22Rv1 (cell line): ENCODE data around the gene LRRC1.

Experiments used
- ZFX ChIP-seq: fragments of 450-650 bp; IDR thresholded peaks from 2 replicates; pipeline ENCODE4 v1.6.1; 2017; ENCODE audit warnings: antibody characterized with exemption, borderline replicate concordance
- TF ChIP-seq, protein P1 (sequence below): fragments of 450-650 bp; IDR thresholded peaks from 2 replicates; pipeline ENCODE4 v1.5.1; 2017; ENCODE audit warnings: mild to moderate bottlenecking

DNA sequence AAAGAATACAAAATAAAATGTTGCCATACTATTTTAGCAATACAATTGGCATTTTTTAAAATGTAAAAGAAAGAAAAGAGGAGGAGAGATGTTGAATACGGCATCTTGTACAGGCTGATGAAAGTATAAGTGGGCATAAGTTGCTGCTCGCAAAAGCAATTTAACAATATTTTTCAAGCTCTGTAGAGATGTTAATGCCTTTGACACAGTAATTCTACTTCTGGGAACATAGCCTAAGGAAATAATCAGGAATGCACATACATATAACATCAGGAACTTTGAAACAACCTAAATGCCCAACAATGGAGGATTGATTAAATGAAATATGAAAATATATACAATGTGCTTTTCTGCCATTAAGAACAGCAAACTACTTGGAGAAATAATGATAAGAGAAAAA is 80.2 kb downstream of the LRRC1 start:
- TF ChIP-seq, protein P1, sequence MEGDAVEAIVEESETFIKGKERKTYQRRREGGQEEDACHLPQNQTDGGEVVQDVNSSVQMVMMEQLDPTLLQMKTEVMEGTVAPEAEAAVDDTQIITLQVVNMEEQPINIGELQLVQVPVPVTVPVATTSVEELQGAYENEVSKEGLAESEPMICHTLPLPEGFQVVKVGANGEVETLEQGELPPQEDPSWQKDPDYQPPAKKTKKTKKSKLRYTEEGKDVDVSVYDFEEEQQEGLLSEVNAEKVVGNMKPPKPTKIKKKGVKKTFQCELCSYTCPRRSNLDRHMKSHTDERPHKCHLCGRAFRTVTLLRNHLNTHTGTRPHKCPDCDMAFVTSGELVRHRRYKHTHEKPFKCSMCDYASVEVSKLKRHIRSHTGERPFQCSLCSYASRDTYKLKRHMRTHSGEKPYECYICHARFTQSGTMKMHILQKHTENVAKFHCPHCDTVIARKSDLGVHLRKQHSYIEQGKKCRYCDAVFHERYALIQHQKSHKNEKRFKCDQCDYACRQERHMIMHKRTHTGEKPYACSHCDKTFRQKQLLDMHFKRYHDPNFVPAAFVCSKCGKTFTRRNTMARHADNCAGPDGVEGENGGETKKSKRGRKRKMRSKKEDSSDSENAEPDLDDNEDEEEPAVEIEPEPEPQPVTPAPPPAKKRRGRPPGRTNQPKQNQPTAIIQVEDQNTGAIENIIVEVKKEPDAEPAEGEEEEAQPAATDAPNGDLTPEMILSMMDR, result no peak
- no peak for TF ChIP-seq ZFX
